Cardiac muscle cell (in vitro differentiated cells and primary cell): Measurements from ENCODE around the gene TEAD2. TPM values are rescaled to one million over a fixed set of nuclear protein-coding genes. Genes with fewer than 3 reads are reported as not detected.
"Not testable (repeated sequence)": the region's sequence is repeated elsewhere in the genome, so short reads cannot be mapped to it uniquely, and the experiment has no call there.

Experiments used
- DNase-seq, 2 donors: peaks; one replicate each; pipeline versions ENCODE4 v3.0.0 to v3.0.0-alpha.2; 2010 to 2017; ENCODE audit warnings: low read depth in 1 of 2, low spot score in 1 of 2
- H3K27ac ChIP-seq: fragments of 200-600 bp; sonication (generic); 2 replicates; pipeline ENCODE4 v1.5.1; 2016
- H3K27me3 ChIP-seq: fragments of 200-600 bp; sonication (generic); 2 replicates; pipeline ENCODE4 v1.6.0; 2016; ENCODE audit warnings: control low read depth
- H3K36me3 ChIP-seq: fragments of 200-600 bp; sonication (generic); 2 replicates; pipeline ENCODE4 v1.5.1; 2016; ENCODE audit warnings: control low read depth
- H3K4me1 ChIP-seq: fragments of 200-600 bp; sonication (generic); 2 replicates; pipeline ENCODE4 v1.8.1; 2017; ENCODE audit warnings: low read depth, mild to moderate bottlenecking, mixed run types
- H3K4me3 ChIP-seq: fragments of 200-600 bp; sonication (generic); 2 replicates; pipeline ENCODE4 v1.5.1; 2016; ENCODE audit warnings: mild to moderate bottlenecking
- H3K9me3 ChIP-seq: fragments of 200-600 bp; sonication (generic); 2 replicates; pipeline ENCODE4 v1.5.1; 2017; ENCODE audit warnings: low read depth, mild to moderate bottlenecking, control low read depth
- CTCF ChIP-seq: IDR thresholded peaks from 2 replicates; pipeline ENCODE4 v1.5.1; 2012; ENCODE audit warnings: low read depth, mild to moderate bottlenecking, low read length
- polyA plus RNA-seq: library from polyadenylated mRNA; unstranded; fragments of >200 nt; fragmentation: Nextera tagmentation; extraction: Ambion mirVana; gene quantifications from 2 replicates; pipeline ENCODE4 v1.2.1, GENCODE V29; 2016
- total RNA-seq: library from RNA; depleted of rRNA; stranded (reverse); fragments of >200 nt; gene quantifications from 2 replicates; pipeline ENCODE4 v1.2.3, GENCODE V29; 2016

The TEAD2 gene
- total and polyA plus RNA-seq, 2 experiments from 2014 or later, result 84.3 to 111 TPM

DNA sequence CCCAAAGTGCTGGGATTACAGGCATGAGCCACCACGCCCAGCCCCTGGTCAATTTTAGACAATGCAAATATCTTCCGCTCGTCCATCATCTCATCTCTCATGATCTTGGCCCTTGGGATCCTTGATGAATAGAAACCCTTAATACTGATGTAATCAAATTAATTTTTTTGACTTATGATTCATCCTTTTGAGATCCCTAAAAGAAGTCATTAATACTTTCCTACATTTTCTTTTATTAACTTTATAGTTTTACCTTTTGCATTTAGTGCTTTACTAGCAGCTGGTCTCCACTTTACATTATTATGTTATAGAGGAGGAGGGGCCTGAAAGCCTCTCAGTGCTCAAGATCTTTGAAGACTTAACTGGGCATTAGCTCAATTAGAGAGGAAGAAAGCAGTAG is 18.2 kb upstream of the TEAD2 start:
- H3K4me3 ChIP-seq, result no peak overlapping the region
- no peaks in the 10 kb centered on the region for H3K36me3 ChIP-seq
- TF ChIP-seq CTCF, result no peak
- no peaks in the 10 kb centered on the region for H3K4me1 ChIP-seq
- H3K27me3 ChIP-seq, result no peaks in the 10 kb centered on the region
- no peak for DNase-seq
- no peak overlapping the region for H3K27ac ChIP-seq
- H3K9me3 ChIP-seq, result no peaks in the 10 kb centered on the region

GRCh38 chr19:49378512-49378911 is 16.3 kb upstream of the TEAD2 start:
- H3K4me3 ChIP-seq, result no peak overlapping the region
- no peak overlapping the region for H3K27ac ChIP-seq
- no peak for DNase-seq
- no peaks in the 10 kb centered on the region for H3K36me3 ChIP-seq
- no peaks in the 10 kb centered on the region for H3K27me3 ChIP-seq
- H3K9me3 ChIP-seq, result no peaks in the 10 kb centered on the region
- no peak for TF ChIP-seq CTCF
- no peaks in the 10 kb centered on the region for H3K4me1 ChIP-seq

GRCh38 chr19:49374665-49375434 is 12.6 kb upstream of the TEAD2 start:
- TF ChIP-seq CTCF, result no peak
- H3K36me3 ChIP-seq, result no peaks in the 10 kb centered on the region
- DNase-seq, result no peak

GRCh38 chr19:49373174-49373573 is 11.0 kb upstream of the TEAD2 start:
- H3K4me3 ChIP-seq, H3K36me3 ChIP-seq, H3K27me3 ChIP-seq, H3K27ac ChIP-seq, H3K9me3 ChIP-seq, DNase-seq, H3K4me1 ChIP-seq: not testable (repeated sequence)

More at GRCh38 chr19:49374665-49375434, 12.6 kb upstream of the TEAD2 start:
- Histone ChIP-seq H3K27me3 (no peaks in the 10 kb centered on the region), H3K27ac (no peak overlapping the region), H3K4me3 (no peak overlapping the region), H3K9me3 (no peaks in the 10 kb centered on the region), H3K4me1 (no peaks in the 10 kb centered on the region)

- no peaks in the 10 kb centered on the region for H3K36me3 ChIP-seq
- H3K27me3 ChIP-seq, result no peaks in the 10 kb centered on the region
- TF ChIP-seq CTCF, result no peak
- no peak overlapping the region for H3K27ac ChIP-seq
- DNase-seq, result no peak
- no peaks in the 10 kb centered on the region for H3K4me1 ChIP-seq
- no peaks in the 10 kb centered on the region for H3K9me3 ChIP-seq
- H3K4me3 ChIP-seq, result no peak overlapping the region
Observed at GRCh38 chr19:49371184-49371583, 9.0 kb upstream of the TEAD2 start.

DNA sequence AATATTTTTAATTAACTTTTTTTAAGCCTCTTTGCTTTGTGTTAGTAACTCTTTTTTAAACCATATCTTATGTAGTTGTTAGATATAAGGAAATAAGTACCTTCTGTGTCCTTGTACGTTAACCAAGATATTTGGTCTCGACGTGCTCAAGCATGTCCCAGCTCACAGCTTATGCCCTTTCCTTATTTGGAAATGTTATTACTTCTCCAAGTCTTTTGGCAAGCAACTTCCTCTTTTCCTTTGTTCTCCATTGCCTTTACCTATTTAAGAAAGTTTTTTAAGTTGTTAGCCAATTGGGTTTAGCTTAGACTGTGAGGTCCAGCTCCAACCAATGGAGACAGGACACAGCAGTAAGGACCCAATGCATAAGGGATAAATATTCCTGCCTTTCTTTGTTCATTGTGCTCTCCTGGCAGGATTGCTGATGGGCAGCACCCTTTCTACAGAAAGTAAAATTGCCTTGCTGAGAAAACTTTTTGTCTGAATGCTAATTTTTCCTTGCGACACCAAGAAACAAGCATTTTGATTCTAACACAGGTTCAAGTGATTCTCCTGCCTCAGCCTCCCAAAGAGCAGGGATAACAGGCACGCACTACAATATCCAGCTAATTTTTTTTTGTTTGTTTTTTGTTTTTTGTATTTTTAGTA is 6.6 kb upstream of the TEAD2 start:
- Histone ChIP-seq H3K27me3 (no peaks in the 10 kb centered on the region), H3K4me1 (no peaks in the 10 kb centered on the region), H3K36me3 (no peaks in the 10 kb centered on the region), H3K4me3 (no peak overlapping the region), H3K9me3 (no peaks in the 10 kb centered on the region), H3K27ac (no peak overlapping the region)
- TF ChIP-seq CTCF, result no peak
- DNase-seq, result no peak
